Spleen (tissue), 10 donors: Measurements from ENCODE around the gene STK36. TPM values are rescaled to one million over a fixed set of nuclear protein-coding genes. Genes with fewer than 3 reads are reported as not detected.

Source experiments
- polyA plus RNA-seq, 3 donors: library from polyadenylated mRNA; stranded (reverse); fragments of 200-250 nt; gene quantifications; one replicate each; pipeline ENCODE4 v1.2.1, GENCODE V29; 2013
- total RNA-seq, 7 donors: library from RNA; depleted of rRNA in 3 of 7; stranded (reverse); fragments of >200 nt in 3 of 7; fragmentation: NEBNext Ultra II Directional in 4 of 7; extraction: Animal tissue kit (Norgen Biotek cat#: 25700) in 4 of 7; gene quantifications; one replicate each; pipeline versions ENCODE4 v1.1.0 to v1.2.1, GENCODE V29; 2016 to 2021
- donor health status: healthy with polysubstance abuse.
- donor health status: DM: no; HTN: no; CAD: no; lungs with moderate emphysema.
- donor health status: DM: no; HTN: no; CAD: no.
- donor health status: Bipolar disorder and iron deficiency.
- donor health status: healthy.
- donor health status: DM: no; HTN: no; CAD: no.
- donor health status: DM: yes; HTN: yes; CAD: no.

Gene STK36
- total and polyA plus RNA-seq, 10 donors: 10.7 to 46.8 (median 22.9) TPM

Other genes starting within 250 kb of the STK36 start
- gene USP37, start 103.7 kb upstream of the STK36 start, total RNA-seq: 10 to 100 TPM; 13.0 to 19.2 (median 14.8) TPM
- gene USP37, start 103.7 kb upstream of the STK36 start, polyA plus RNA-seq: 1 to 10 TPM; 1.8 to 2.7 (median 2.1) TPM
- 10 to 100 TPM; 40.4 to 61.6 (median 46.7) TPM for gene CNOT9, start 103.2 kb upstream of the STK36 start, total RNA-seq
- 10 to 100 TPM; 18.8 to 23.4 (median 19.7) TPM for gene CNOT9, start 103.2 kb upstream of the STK36 start, polyA plus RNA-seq
- gene PLCD4, start 64.2 kb upstream of the STK36 start, total RNA-seq: under 1 TPM; 0.13 to 0.92 (median 0.64) TPM
- under 1 TPM; 0.19 to 0.26 (median 0.23) TPM for gene PLCD4, start 64.2 kb upstream of the STK36 start, polyA plus RNA-seq
- gene ZNF142, start 12.5 kb upstream of the STK36 start, total RNA-seq: 10 to 100 TPM; 27.7 to 33.0 (median 31.6) TPM
- gene ZNF142, start 12.5 kb upstream of the STK36 start, polyA plus RNA-seq: 1 to 10 TPM; 2.9 to 8.0 (median 4.4) TPM
- 10 to 100 TPM; 16.4 to 39.4 (median 29.5) TPM for gene BCS1L, start 12.4 kb upstream of the STK36 start, total RNA-seq
- 10 to 100 TPM; 39.1 to 47.3 (median 40.2) TPM for gene BCS1L, start 12.4 kb upstream of the STK36 start, polyA plus RNA-seq
- gene RNF25, start 84 bp upstream of the STK36 start, total RNA-seq: 10 to 100 TPM; 15.9 to 25.9 (median 20.8) TPM
- 10 to 100 TPM; 25.1 to 27.1 (median 26.3) TPM for gene RNF25, start 84 bp upstream of the STK36 start, polyA plus RNA-seq
- 10 to 100 TPM; 14.5 to 40.5 (median 28.6) TPM for gene TTLL4, start 38.7 kb downstream of the STK36 start, total RNA-seq
- gene TTLL4, start 38.7 kb downstream of the STK36 start, polyA plus RNA-seq: 10 to 100 TPM in 2 of 3 donors, 1 to 10 TPM in 1; 6.2 to 13.7 (median 12.0) TPM
- 10 to 100 TPM; 11.6 to 24.9 (median 17.2) TPM for gene CYP27A1, start 110.1 kb downstream of the STK36 start, total RNA-seq
- gene CYP27A1, start 110.1 kb downstream of the STK36 start, polyA plus RNA-seq: 10 to 100 TPM in 2 of 3 donors, 1 to 10 TPM in 1; 8.7 to 65.5 (median 13.2) TPM
- not detected for gene PRKAG3, start 159.7 kb downstream of the STK36 start, total RNA-seq
- not detected for gene PRKAG3, start 159.7 kb downstream of the STK36 start, polyA plus RNA-seq
- 10 to 100 TPM in 3 of 7 donors, 1 to 10 TPM in 4; 2.2 to 10.9 (median 10.0) TPM for gene WNT6, start 187.7 kb downstream of the STK36 start, total RNA-seq
- gene WNT6, start 187.7 kb downstream of the STK36 start, polyA plus RNA-seq: 1 to 10 TPM; 1.1 to 4.0 (median 1.1) TPM
- gene WNT10A, start 208.8 kb downstream of the STK36 start, total RNA-seq: 1 to 10 TPM; 1.6 to 7.9 (median 3.5) TPM
- gene WNT10A, start 208.8 kb downstream of the STK36 start, polyA plus RNA-seq: 1 to 10 TPM; 1.5 to 2.5 (median 1.5) TPM